A549 (cell line): ENCODE results near the gene LSM14B.

ENCODE experiments used
- EP300 ChIP-seq, 2 experiments: fragments of >200 bp; sonication (Bioruptor Twin); formaldehyde crosslinking; IDR thresholded peaks; 2 replicates in 1 of 2; 3 replicates in 1 of 2; pipeline ENCODE4 v1.6.1; 2016 to 2017
- MYC ChIP-seq: IDR thresholded peaks from 2 replicates; pipeline ENCODE4 v1.6.1; 2012; ENCODE audit warnings: mild to moderate bottlenecking, inconsistent platforms, low read length, improper control_type of control experiment, borderline replicate concordance
- NFE2L2 ChIP-seq: fragments of 150-350 bp; conservative IDR thresholded peaks from 2 replicates; pipeline ENCODE4 v1.6.1; 2014; ENCODE audit warnings: low read length
- NPAS2 ChIP-seq: fragments of 250-450 bp; sonication (Bioruptor Pico); IDR thresholded peaks from 2 replicates; pipeline ENCODE4 v1.8.0; 2022; ENCODE audit warnings: mild to moderate bottlenecking, moderate library complexity, borderline replicate concordance
- POLR2A ChIP-seq: IDR thresholded peaks from 2 replicates; pipeline ENCODE4 v1.6.1; 2012; ENCODE audit warnings: mild to moderate bottlenecking, low read length
- POLR2AphosphoS2 ChIP-seq: conservative IDR thresholded peaks from 2 replicates; pipeline ENCODE4 v1.6.1; 2012; ENCODE audit warnings: low read length, improper control_type of control experiment, inconsistent platforms
- RAD21 ChIP-seq, 2 experiments: fragments of >200 bp in 1 of 2; sonication (Bioruptor Twin) in 1 of 2; formaldehyde crosslinking in 1 of 2; IDR thresholded peaks in 1 of 2; conservative IDR thresholded peaks in 1 of 2; 2 replicates in 1 of 2; 3 replicates in 1 of 2; pipeline ENCODE4 v1.6.1; 2012 to 2018; ENCODE audit warnings: inconsistent platforms in 1 of 2
- SMC3 ChIP-seq: fragments of >200 bp; sonication (Bioruptor Twin); formaldehyde crosslinking; IDR thresholded peaks from 3 replicates; pipeline ENCODE4 v1.6.1; 2018; ENCODE audit warnings: inconsistent platforms
- ZNF302 ChIP-seq: fragments of 250-450 bp; sonication (Bioruptor Pico); IDR thresholded peaks from 2 replicates; pipeline ENCODE4 v1.9.0; 2021; ENCODE audit warnings: inconsistent platforms, mild to moderate bottlenecking, moderate library complexity
- TF ChIP-seq, protein P1 (sequence below): fragments of >200 bp; sonication (Bioruptor Twin); formaldehyde crosslinking; IDR thresholded peaks from 3 replicates; pipeline ENCODE4 v1.5.1; 2016
- TF ChIP-seq, protein P2 (sequence below): fragments of 200-600 bp; sonication (generic); IDR thresholded peaks from 2 replicates; pipeline ENCODE4 v1.6.1; 2016; ENCODE audit warnings: antibody characterized with exemption, mild to moderate bottlenecking, moderate library complexity

DNA sequence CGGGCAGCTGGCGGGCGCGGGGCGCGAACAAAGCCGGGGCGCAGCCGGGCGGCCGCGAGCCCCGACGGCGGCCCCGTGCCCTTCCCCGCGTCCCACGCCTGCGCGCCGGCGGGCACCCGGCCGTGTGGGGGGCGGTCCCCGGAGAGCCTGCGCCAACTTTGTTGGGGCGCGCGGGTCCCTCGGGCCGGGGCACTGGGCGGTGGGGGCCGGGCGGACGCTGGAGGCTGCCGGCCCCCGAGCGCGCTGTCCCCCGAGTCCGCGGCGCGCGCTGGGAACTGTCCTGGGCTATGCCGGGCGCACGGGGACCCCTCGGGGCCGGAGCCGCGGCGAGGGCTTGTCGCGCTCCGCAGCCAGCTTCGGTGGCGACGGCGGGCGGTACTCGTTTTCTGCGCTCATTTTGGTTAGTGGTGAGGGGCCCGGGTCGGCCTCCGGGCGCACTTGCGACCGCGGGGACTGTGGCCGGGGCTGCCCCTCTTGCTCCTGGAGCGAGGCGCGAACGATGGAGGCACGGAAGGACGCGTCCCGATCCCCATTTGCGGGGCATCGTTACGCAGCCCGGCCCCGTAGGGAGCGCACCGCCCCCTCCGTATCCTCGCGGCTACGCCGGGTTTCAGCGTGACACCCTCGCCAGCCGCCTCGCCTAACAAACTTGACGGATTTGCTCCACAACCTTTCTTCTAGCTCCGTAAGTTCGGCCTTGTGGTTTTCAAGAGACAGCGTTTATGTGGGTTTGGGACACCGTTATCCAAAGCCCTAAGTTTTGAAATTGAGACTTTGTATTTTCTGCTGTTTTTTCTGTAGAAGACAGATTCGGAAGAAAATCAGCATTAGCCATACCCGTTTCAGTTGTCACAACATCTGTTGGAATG is 21.9 kb downstream of the LSM14B start:
- TF ChIP-seq RAD21 (conservative IDR thresholded peaks at IDR 0.05 in 1 of 2, IDR thresholded peaks at IDR 0.05 in 1 of 2) (no peak; a peak in 1 of 5 replicates), POLR2AphosphoS2 (no peak), SMC3 (no peak), NPAS2 (CRISPR knock-in tag) (no peak), POLR2A (no peak), EP300 (IDR thresholded peaks at IDR 0.05) (no peak), ZNF302 (CRISPR knock-in tag) (no peak), MYC (no peak), NFE2L2 (no peak)
- TF ChIP-seq, protein P1, sequence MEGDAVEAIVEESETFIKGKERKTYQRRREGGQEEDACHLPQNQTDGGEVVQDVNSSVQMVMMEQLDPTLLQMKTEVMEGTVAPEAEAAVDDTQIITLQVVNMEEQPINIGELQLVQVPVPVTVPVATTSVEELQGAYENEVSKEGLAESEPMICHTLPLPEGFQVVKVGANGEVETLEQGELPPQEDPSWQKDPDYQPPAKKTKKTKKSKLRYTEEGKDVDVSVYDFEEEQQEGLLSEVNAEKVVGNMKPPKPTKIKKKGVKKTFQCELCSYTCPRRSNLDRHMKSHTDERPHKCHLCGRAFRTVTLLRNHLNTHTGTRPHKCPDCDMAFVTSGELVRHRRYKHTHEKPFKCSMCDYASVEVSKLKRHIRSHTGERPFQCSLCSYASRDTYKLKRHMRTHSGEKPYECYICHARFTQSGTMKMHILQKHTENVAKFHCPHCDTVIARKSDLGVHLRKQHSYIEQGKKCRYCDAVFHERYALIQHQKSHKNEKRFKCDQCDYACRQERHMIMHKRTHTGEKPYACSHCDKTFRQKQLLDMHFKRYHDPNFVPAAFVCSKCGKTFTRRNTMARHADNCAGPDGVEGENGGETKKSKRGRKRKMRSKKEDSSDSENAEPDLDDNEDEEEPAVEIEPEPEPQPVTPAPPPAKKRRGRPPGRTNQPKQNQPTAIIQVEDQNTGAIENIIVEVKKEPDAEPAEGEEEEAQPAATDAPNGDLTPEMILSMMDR, result no peak
- TF ChIP-seq, protein P2, sequence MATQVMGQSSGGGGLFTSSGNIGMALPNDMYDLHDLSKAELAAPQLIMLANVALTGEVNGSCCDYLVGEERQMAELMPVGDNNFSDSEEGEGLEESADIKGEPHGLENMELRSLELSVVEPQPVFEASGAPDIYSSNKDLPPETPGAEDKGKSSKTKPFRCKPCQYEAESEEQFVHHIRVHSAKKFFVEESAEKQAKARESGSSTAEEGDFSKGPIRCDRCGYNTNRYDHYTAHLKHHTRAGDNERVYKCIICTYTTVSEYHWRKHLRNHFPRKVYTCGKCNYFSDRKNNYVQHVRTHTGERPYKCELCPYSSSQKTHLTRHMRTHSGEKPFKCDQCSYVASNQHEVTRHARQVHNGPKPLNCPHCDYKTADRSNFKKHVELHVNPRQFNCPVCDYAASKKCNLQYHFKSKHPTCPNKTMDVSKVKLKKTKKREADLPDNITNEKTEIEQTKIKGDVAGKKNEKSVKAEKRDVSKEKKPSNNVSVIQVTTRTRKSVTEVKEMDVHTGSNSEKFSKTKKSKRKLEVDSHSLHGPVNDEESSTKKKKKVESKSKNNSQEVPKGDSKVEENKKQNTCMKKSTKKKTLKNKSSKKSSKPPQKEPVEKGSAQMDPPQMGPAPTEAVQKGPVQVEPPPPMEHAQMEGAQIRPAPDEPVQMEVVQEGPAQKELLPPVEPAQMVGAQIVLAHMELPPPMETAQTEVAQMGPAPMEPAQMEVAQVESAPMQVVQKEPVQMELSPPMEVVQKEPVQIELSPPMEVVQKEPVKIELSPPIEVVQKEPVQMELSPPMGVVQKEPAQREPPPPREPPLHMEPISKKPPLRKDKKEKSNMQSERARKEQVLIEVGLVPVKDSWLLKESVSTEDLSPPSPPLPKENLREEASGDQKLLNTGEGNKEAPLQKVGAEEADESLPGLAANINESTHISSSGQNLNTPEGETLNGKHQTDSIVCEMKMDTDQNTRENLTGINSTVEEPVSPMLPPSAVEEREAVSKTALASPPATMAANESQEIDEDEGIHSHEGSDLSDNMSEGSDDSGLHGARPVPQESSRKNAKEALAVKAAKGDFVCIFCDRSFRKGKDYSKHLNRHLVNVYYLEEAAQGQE, result no peak
